ENCODE data around the gene COASY. TPM values are rescaled to one million over a fixed set of nuclear protein-coding genes. Genes with fewer than 3 reads are reported as not detected.

COASY gene
- total RNA-seq, 1 donor from 2014 or later = 61.4 TPM

DNA sequence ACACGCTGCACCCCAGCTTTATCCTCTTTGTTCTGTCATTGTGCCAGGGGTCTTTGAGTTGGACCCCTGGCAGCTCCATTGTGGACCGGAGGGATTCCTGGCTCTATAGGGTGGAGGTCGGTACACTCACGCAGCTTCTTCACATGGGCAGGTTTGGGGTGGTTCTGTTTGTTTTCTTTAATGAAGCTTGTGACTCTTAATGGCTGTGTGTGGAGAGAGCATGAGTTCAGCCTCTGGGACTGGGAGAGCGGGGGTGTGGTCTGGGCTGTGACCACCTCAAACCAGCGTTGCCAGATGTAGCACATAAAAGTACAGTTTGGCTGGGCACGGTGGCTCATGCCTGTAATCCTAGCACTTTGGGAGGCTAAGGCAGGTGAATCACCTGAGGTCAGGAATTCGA lies 47.1 kb upstream of the COASY start:
- Mint-ChIP-seq H3K4me3 (no peak overlapping the region), H3K27ac (no peak overlapping the region), H3K4me1 (peaks cover 42% of the 10 kb centered on the region), H3K27me3 (ENCODE audit: low read depth) (no peaks in the 10 kb centered on the region), H3K9me3 (no peaks in the 10 kb centered on the region), H3K36me3 (peaks cover 12% of the 10 kb centered on the region)
- TF ChIP-seq, protein P1, sequence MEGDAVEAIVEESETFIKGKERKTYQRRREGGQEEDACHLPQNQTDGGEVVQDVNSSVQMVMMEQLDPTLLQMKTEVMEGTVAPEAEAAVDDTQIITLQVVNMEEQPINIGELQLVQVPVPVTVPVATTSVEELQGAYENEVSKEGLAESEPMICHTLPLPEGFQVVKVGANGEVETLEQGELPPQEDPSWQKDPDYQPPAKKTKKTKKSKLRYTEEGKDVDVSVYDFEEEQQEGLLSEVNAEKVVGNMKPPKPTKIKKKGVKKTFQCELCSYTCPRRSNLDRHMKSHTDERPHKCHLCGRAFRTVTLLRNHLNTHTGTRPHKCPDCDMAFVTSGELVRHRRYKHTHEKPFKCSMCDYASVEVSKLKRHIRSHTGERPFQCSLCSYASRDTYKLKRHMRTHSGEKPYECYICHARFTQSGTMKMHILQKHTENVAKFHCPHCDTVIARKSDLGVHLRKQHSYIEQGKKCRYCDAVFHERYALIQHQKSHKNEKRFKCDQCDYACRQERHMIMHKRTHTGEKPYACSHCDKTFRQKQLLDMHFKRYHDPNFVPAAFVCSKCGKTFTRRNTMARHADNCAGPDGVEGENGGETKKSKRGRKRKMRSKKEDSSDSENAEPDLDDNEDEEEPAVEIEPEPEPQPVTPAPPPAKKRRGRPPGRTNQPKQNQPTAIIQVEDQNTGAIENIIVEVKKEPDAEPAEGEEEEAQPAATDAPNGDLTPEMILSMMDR (IDR thresholded peaks at IDR 0.05; ENCODE audit: unreplicated experiment) = no peak
- DNase-seq (ENCODE audit: low spot score in 2 of 2, unreplicated experiment in 2 of 2) = no peak

DNA sequence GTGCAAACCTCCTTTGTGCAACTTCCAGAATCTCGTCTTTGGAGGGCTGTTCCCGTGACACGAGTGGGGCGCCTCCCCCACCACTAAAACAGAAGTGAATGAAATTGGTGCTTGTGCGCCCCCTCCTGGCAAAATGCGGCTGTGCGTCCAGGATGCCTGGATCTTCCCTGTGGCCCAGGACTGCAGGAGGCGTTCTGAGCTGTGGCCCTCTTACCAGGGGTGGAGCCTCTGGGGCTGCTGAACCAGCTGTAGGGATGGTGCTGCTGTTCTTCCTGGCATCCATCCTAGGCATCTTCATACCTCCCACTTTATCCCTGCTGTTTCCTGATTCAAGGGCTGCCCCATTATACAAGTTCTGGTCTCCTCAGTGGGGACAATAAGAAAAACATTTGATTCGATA lies 44.4 kb upstream of the COASY start:
- peak; percentile 53 to 85 for DNase-seq (ENCODE audit: low spot score in 2 of 2, unreplicated experiment in 2 of 2)
- TF ChIP-seq, protein P1 (IDR thresholded peaks at IDR 0.05; ENCODE audit: unreplicated experiment) = peak; percentile 90
- H3K4me3 Mint-ChIP-seq = peak overlapping the region; percentile 13
- H3K27ac Mint-ChIP-seq = peak overlapping the region; percentile 99
- peaks cover 69% of the 10 kb centered on the region for H3K4me1 Mint-ChIP-seq
- H3K9me3 Mint-ChIP-seq = no peaks in the 10 kb centered on the region
- peaks cover 6% of the 10 kb centered on the region for H3K36me3 Mint-ChIP-seq
- no peaks in the 10 kb centered on the region for H3K27me3 Mint-ChIP-seq (ENCODE audit: low read depth)

DNA sequence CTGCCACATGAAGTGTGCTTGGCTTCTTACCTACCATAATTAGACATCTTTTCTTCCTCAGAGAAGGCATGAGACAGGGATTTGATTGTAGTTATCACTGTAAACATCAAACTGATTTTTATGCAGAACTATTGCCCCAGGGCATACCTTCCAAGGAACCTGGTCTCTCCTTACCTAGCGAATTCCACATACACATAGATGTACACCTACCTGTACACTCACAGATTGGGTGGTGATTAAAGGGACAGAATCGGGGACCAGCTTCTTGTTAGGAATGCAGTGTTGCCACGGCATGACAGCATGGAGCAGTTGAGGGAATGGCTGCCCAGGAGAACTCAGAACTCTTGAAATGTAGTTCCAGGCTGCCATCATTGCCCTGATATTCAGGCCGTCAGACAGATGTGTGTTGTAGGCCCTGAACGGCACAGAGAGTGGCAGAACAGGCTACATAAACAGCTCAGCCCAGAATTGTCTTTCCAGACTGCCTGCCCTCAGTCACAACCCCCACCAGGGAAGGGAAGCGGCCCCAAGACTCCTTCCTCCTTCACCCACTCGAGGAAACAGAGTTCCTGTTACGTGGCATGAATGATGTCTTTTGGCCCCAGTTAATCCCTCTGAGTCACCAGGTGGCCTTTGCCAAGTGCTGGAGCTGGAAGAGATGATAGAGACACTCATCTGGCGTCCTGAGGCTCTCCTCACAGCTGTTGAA lies 43.7 kb upstream of the COASY start:
- no peaks in the 10 kb centered on the region for H3K9me3 Mint-ChIP-seq
- peaks cover 75% of the 10 kb centered on the region for H3K4me1 Mint-ChIP-seq
- peak overlapping the region; percentile 38 for H3K4me3 Mint-ChIP-seq
- TF ChIP-seq, protein P1 (IDR thresholded peaks at IDR 0.05; ENCODE audit: unreplicated experiment) = no peak
- peak overlapping the region; percentile 99 for H3K27ac Mint-ChIP-seq
- H3K27me3 Mint-ChIP-seq (ENCODE audit: low read depth) = no peaks in the 10 kb centered on the region
- peaks cover 11% of the 10 kb centered on the region for H3K36me3 Mint-ChIP-seq
- no peak for DNase-seq (ENCODE audit: low spot score in 2 of 2, unreplicated experiment in 2 of 2)

DNA sequence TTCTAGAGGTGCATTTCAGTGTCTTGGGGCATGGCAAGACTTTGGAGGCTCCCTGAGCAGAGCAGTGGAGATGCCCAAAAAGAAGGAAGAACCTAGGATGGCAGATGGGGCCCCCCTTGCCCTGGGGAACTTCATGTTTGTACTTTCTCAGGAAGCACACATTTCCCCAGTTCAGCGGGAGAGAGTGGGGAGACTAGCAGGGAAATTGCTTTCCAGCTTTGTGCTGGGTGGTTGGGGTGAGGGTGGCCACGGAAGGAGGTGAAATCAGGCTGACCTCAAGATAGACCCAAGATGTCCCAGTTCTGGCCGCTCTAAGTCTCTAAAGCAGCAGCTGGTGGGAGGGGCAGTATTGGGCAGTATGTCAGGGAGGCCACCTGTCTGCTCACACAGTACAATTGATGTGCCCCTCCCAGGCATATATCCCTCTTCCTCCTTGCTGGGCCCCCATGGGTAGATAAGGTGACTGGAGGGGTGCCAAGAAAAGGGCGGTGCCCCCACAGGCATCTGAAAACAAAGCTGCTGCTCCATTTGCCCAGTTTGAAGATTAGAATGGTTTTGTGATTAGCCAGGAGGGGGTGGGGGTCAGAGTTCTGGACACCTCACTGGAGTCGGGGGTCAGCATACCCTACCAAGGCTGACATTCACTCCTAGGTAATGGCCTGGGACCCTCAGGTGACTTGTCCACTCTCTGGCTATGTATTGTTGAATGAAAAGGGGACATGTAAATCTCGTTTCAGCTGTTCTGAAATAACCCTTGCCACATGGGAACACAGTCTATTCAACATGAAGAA lies 43.0 kb upstream of the COASY start:
- H3K4me3 Mint-ChIP-seq = peak overlapping the region; percentile 38
- H3K27me3 Mint-ChIP-seq (ENCODE audit: low read depth) = no peaks in the 10 kb centered on the region
- H3K36me3 Mint-ChIP-seq = peaks cover 13% of the 10 kb centered on the region
- H3K27ac Mint-ChIP-seq = peak overlapping the region; percentile 99
- peaks cover 78% of the 10 kb centered on the region for H3K4me1 Mint-ChIP-seq
- peak in 1 of 2 experiments; percentile 62 for DNase-seq (ENCODE audit: low spot score in 2 of 2, unreplicated experiment in 2 of 2)
- TF ChIP-seq, protein P1 (IDR thresholded peaks at IDR 0.05; ENCODE audit: unreplicated experiment) = no peak
- H3K9me3 Mint-ChIP-seq = no peaks in the 10 kb centered on the region

DNA sequence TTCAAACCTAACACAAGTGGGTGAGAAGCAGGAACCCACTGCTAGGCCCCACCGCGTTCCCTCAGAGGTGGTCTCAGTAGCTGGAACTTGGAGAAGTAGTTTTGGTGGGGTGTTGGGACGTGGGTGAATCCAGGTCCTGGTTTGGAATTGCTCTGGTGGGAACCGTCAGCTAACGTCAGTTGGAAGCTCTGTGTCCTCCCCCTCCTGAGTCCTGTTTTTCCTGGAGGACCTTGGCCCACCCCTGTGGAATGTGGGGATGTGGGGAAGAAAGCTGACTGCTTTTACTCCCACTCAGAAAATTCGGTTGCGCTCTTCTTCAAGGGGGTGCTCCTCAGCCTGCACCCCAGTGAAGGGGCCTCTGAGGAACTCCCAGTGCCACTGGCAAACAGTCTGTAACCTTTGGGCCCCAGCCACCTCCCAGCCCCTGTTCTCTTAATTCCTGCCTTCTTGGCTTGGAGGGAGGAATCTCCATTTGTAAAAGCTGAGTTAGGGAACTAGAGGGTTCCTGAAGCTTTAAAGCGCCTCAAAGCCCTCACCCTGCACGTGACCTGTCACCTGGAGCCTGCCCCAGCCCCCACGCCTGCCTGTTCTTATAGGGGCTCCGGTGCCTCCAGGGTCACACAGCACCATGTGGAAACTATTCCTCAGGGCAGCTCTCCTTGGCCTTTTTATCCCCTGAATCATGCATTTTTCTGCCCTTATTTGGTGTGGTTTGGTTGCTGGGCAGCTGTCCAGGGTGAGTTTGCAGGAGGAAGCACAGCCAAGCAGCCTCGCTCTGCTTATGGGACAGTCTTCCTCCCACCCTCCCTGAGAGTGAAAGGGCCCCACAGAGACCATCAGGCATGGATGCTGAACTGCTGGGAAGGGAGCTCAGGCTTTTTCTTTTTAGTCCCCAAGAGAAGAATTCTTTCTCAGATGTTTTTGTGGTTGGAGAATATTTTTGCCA lies 42.1 kb upstream of the COASY start:
- TF ChIP-seq, protein P1 (IDR thresholded peaks at IDR 0.05; ENCODE audit: unreplicated experiment) = no peak
- H3K27me3 Mint-ChIP-seq (ENCODE audit: low read depth) = no peaks in the 10 kb centered on the region
- peaks cover 11% of the 10 kb centered on the region for H3K36me3 Mint-ChIP-seq
- DNase-seq (ENCODE audit: low spot score in 2 of 2, unreplicated experiment in 2 of 2) = peak; percentile 51 to 78
- H3K9me3 Mint-ChIP-seq = no peaks in the 10 kb centered on the region
- H3K4me3 Mint-ChIP-seq = peak overlapping the region; percentile 36
- H3K27ac Mint-ChIP-seq = peak overlapping the region; percentile 99
- H3K4me1 Mint-ChIP-seq = peaks cover 77% of the 10 kb centered on the region

All from mesothelial cell of epicardium (in vitro differentiated cells).